Fibroblast of lung (primary cell): Measurements from ENCODE around the gene ZDHHC11.
"Not testable (repeated sequence)": the region's sequence is repeated elsewhere in the genome, so short reads cannot be mapped to it uniquely, and the experiment has no call there.

ENCODE experiments used
- CTCF ChIP-seq, 2 donors: IDR thresholded peaks in 1 of 2; conservative IDR thresholded peaks in 1 of 2; 1 replicate in 1 of 2; 2 replicates in 1 of 2; pipeline ENCODE4 v1.5.1; 2011 to 2012; ENCODE audit warnings: low read length in 2 of 2, control low read depth in 1 of 2, inconsistent platforms in 1 of 2, low read depth in 1 of 2, mild to moderate bottlenecking in 1 of 2
- EZH2 ChIP-seq: IDR thresholded peaks from 2 replicates; pipeline ENCODE4 v1.5.1; 2012; ENCODE audit warnings: low read length, control low read depth, mild to moderate bottlenecking; ENCODE audit errors: missing control alignments

GRCh38 chr5:835933-836612 lies 14.7 kb downstream of the ZDHHC11 start:
- TF ChIP-seq CTCF (conservative IDR thresholded peaks at IDR 0.05 in 1 of 2, IDR thresholded peaks at IDR 0.05 in 1 of 2; ENCODE audit: low read depth in 1 of 2, low read length in 2 of 2); EZH2: not testable (repeated sequence)
